HCT116 (cell line): ENCODE measurements around the gene PHACTR1. TPM values are rescaled to one million over a fixed set of nuclear protein-coding genes. Genes with fewer than 3 reads are reported as not detected.

ENCODE experiments used
- ATAC-seq: fragments of 200-7000 bp; cut with Tn5 transposase; 2 replicates; pipeline ENCODE4 v1.9.1; 2020; ENCODE audit warnings: mild to moderate bottlenecking, moderate library complexity
- BruUV-seq: library from RNA; stranded (reverse); fragments of 400-500 nt; replicated peaks from 2 replicates; lab custom pipeline; 2021; lab: Mats Ljungman, UMichigan
- CTCF ChIA-PET: fragments of 300-600 bp; sonication (Branson Sonifier 250); formaldehyde crosslinking; loops from one replicate; lab custom pipeline; 2021; ENCODE audit warnings: antibody characterized with exemption; lab: Charles Lee
- POLR2A ChIA-PET: fragments of 300-600, 350-600 bp; sonication (Branson Sonifier 250); formaldehyde crosslinking; loops from one replicate; lab custom pipeline; 2021; ENCODE audit warnings: antibody characterized with exemption; lab: Charles Lee
- RAD21 ChIA-PET, 2 experiments: fragments of 300-600 bp; sonication (Branson Sonifier 250); formaldehyde crosslinking; loops; one replicate each; lab custom pipeline; 2023; ENCODE audit warnings: low total read pairs in 2 of 2; ENCODE audit not compliant: uncharacterized antibody in 2 of 2, unreplicated experiment in 2 of 2, low non-redundant PET in 1 of 2; lab: Charles Lee
- DNase-seq: peaks from one replicate; pipeline ENCODE4 v3.0.0-alpha.2; 2010; ENCODE audit warnings: low read depth, low spot score
- H2AFZ ChIP-seq: fragments of 200-600 bp; shearing (Covaris generic), sonication (generic); 2 replicates; pipeline ENCODE4 v1.6.1; 2017; ENCODE audit warnings: low read depth, mixed run types, mixed read lengths, antibody characterized with exemption, low read length; ENCODE audit not compliant: poor library complexity, severe bottlenecking
- H3K27ac ChIP-seq: 2 replicates; pipeline ENCODE4 v1.5.1; 2012; ENCODE audit warnings: low read depth, low read length
- H3K27me3 ChIP-seq: fragments of 200-600 bp; sonication (generic); 2 replicates; pipeline ENCODE4 v1.6.1; 2016; ENCODE audit warnings: mixed run types, low read length, mixed read lengths; ENCODE audit not compliant: insufficient read depth
- H3K36me3 ChIP-seq, 2 experiments: fragments of 200-500 bp in 1 of 2; fragments of 200-600 bp in 1 of 2; sonication (Bioruptor generic) in 1 of 2; sonication (generic) in 1 of 2; 2 replicates each; pipeline versions ENCODE4 v1.5.1 to v1.6.1; 2014 to 2016; ENCODE audit warnings: low read length in 2 of 2, inconsistent platforms in 1 of 2, mixed read lengths in 1 of 2, mixed run types in 1 of 2; ENCODE audit not compliant: insufficient read depth in 2 of 2, control insufficient read depth in 1 of 2
- H3K4me1 ChIP-seq, 2 experiments: fragments of 200-600 bp in 1 of 2; sonication (generic) in 1 of 2; 2 replicates each; pipeline versions ENCODE4 v1.5.1 to v1.6.1; 2012 to 2017; ENCODE audit warnings: low read length in 2 of 2, inconsistent platforms in 1 of 2, mild to moderate bottlenecking in 1 of 2, mixed read lengths in 1 of 2, mixed run types in 1 of 2, moderate library complexity in 1 of 2; ENCODE audit not compliant: insufficient read depth in 2 of 2, control insufficient read depth in 1 of 2
- H3K4me2 ChIP-seq: fragments of 200-600 bp; sonication (generic); 2 replicates; pipeline ENCODE4 v1.6.1; 2017; ENCODE audit warnings: mixed run types, low read length, mixed read lengths
- H3K4me3 ChIP-seq, 2 experiments: fragments of 200-600 bp in 1 of 2; sonication (generic) in 1 of 2; replicated peaks in 1 of 2; 2 replicates each; pipeline ENCODE4 v1.5.1; 2011 to 2016; ENCODE audit warnings: low read length in 2 of 2, control low read depth in 1 of 2, low read depth in 1 of 2, mild to moderate bottlenecking in 1 of 2, mixed read lengths in 1 of 2, mixed run types in 1 of 2
- H3K79me2 ChIP-seq: fragments of 200-600 bp; sonication (generic); 2 replicates; pipeline ENCODE4 v1.6.1; 2017; ENCODE audit warnings: mild to moderate bottlenecking, mixed run types, low read length, moderate library complexity, mixed read lengths; ENCODE audit not compliant: insufficient read depth
- H3K9ac ChIP-seq: fragments of 200-600 bp; sonication (generic); 2 replicates; pipeline ENCODE4 v1.6.1; 2016; ENCODE audit warnings: low read length, mixed read lengths
- H3K9me2 ChIP-seq: fragments of 200-600 bp; sonication (generic), shearing (Covaris generic); 2 replicates; pipeline ENCODE4 v1.6.1; 2017; ENCODE audit warnings: mixed run types, mild to moderate bottlenecking, moderate library complexity; ENCODE audit not compliant: insufficient read depth
- H3K9me3 ChIP-seq, 2 experiments: fragments of 200-500 bp in 1 of 2; fragments of 200-600 bp in 1 of 2; sonication (Bioruptor generic) in 1 of 2; sonication (generic) in 1 of 2; 2 replicates each; pipeline ENCODE4 v1.6.1; 2014 to 2017; ENCODE audit warnings: low read length in 2 of 2, mixed read lengths in 2 of 2, inconsistent platforms in 1 of 2, low read depth in 1 of 2, mild to moderate bottlenecking in 1 of 2, mixed run types in 1 of 2, moderate library complexity in 1 of 2; ENCODE audit not compliant: control insufficient read depth in 1 of 2, insufficient read depth in 1 of 2
- H4K20me1 ChIP-seq: fragments of 200-600 bp; sonication (generic), shearing (Covaris generic); 2 replicates; pipeline ENCODE4 v1.6.1; 2017; ENCODE audit warnings: mixed run types, mild to moderate bottlenecking, moderate library complexity; ENCODE audit not compliant: insufficient read depth
- CTCF ChIP-seq, 3 experiments: fragments of 200-600 bp in 1 of 3; sonication (generic) in 1 of 3; IDR thresholded peaks in 2 of 3; conservative IDR thresholded peaks in 1 of 3; 2 replicates each; pipeline ENCODE4 v1.5.1; 2012 to 2017; ENCODE audit warnings: low read depth in 2 of 3, low read length in 2 of 3, antibody characterized with exemption in 1 of 3, borderline replicate concordance in 1 of 3, control low read depth in 1 of 3, mild to moderate bottlenecking in 1 of 3, mixed read lengths in 1 of 3, mixed run types in 1 of 3, moderate library complexity in 1 of 3; ENCODE audit not compliant: insufficient read depth in 1 of 3
- EZH2 ChIP-seq: fragments of 200-600 bp; sonication (generic); IDR thresholded peaks from 2 replicates; pipeline ENCODE4 v1.6.1; 2017; ENCODE audit warnings: antibody characterized with exemption, mixed run types
- FOSL1 ChIP-seq: IDR thresholded peaks from 2 replicates; pipeline ENCODE4 v1.6.1; 2012; ENCODE audit warnings: low read depth
- SIN3A ChIP-seq: IDR thresholded peaks from 2 replicates; pipeline ENCODE4 v1.6.1; 2012; ENCODE audit warnings: low read depth
- SP1 ChIP-seq: IDR thresholded peaks from 2 replicates; pipeline ENCODE4 v1.6.1; 2012; ENCODE audit warnings: low read depth
- SRF ChIP-seq: IDR thresholded peaks from 2 replicates; pipeline ENCODE4 v1.6.1; 2012; ENCODE audit warnings: low read depth
- TCF7L2 ChIP-seq: IDR thresholded peaks from 2 replicates; pipeline ENCODE4 v1.7.0; 2011; ENCODE audit warnings: borderline replicate concordance, inconsistent platforms; ENCODE audit not compliant: insufficient read depth, insufficient read length; ENCODE audit errors: extremely low read depth
- ZFX ChIP-seq: fragments of 450-650 bp; IDR thresholded peaks from 2 replicates; pipeline ENCODE4 v1.6.1; 2017
- intact Hi-C: fragments of 100-400 bp; cut with micrococcal nuclease; formaldehyde crosslinking; loops from 2 replicates; pipeline ENCODE4 v1.10.0; 2022
- total RNA-seq: library from RNA; stranded (reverse); gene quantifications from one replicate; pipeline ENCODE4 v1.2.1, GENCODE V29; 2021; ENCODE audit not compliant: unreplicated experiment
- TF ChIP-seq, protein P1 (sequence below): IDR thresholded peaks from 2 replicates; pipeline ENCODE4 v1.6.1; 2012
- TF ChIP-seq, protein P2 (sequence below): IDR thresholded peaks from 2 replicates; pipeline ENCODE4 v1.6.1; 2012

The PHACTR1 gene
- total RNA-seq, 1 experiment from 2014 or later, result 0.17 TPM

DNA sequence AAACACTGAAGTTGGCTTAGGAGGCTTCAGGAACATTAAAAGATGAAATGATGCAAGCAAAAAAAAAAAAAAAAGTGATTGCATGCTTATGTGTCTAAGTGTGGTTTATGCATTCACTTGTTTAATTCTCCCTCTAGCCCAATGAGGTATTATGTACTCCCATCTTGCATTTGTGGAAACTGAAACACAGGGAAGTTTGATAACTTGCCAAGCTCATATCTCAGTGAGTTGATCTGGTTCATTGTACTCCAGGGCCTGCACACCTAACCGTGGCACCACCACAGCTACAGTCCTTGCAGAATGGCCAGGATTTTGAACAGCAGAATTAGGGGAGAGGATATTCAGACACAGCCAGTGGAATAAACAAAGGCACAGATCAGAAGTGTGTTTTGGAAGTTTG lies 360.6 kb downstream of the PHACTR1 start:
- no TSS peak for BruUV-seq
- Histone ChIP-seq H3K36me3 (no peaks in the 10 kb centered on the region), H3K9ac (no peak overlapping the region), H3K9me2 (no peaks in the 10 kb centered on the region), H3K79me2 (no peaks in the 10 kb centered on the region), H3K4me3 (no peak overlapping the region), H3K4me2 (no peak overlapping the region), H3K9me3 (no peaks in the 10 kb centered on the region), H3K4me1 (no peaks in the 10 kb centered on the region), H3K27ac (no peak overlapping the region), H2AFZ (no peak overlapping the region), H3K27me3 (peaks cover 48% of the 10 kb centered on the region), H4K20me1 (no peaks in the 10 kb centered on the region)
- TF ChIP-seq, protein P1, sequence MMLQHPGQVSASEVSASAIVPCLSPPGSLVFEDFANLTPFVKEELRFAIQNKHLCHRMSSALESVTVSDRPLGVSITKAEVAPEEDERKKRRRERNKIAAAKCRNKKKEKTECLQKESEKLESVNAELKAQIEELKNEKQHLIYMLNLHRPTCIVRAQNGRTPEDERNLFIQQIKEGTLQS, result no peak
- no peak for DNase-seq
- no peak for ATAC-seq
- ChIA-PET RAD21 (no interaction called here), POLR2A (no interaction called here), CTCF (no interaction called here)
- intact Hi-C loops, result no loop called here

DNA sequence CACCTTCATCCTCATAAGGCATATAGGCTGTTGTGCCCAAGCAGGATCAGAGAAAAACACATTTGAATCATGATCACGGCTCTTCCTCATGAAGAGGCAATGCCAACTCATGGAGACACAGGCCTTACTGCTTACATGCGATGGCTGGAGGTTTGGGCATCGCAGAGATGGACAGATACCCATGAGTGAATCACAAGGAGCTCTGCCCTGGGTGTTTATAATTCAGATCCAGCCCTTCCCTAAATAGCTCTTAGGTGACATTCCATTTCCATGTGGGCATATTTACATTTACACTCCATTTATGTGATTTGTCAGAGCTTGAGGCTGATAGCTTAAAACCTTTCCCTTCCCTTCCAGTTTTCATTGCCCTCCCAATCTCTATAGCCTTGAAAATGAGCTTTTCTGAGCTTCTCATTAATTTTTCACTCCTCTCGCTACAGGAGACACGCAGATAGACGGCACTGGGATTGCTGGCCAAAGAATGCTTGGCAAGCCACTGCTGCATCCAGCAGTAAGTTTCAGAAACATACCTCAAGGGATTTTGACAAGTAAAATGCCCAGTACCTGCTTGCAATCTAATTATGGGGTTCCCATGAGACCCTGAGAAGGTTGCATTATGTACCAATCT lies 362.6 kb downstream of the PHACTR1 start:
- ChIA-PET CTCF (no interaction called here), POLR2A (no interaction called here)

More for the DNA sequence above, 362.6 kb downstream of the PHACTR1 start:
- no peak overlapping the region for H3K4me2 ChIP-seq
- TF ChIP-seq ZFX, result no peak
- no peak for TF ChIP-seq SRF
- TF ChIP-seq SP1, result no peak
- no peak for TF ChIP-seq SIN3A
- no peak for TF ChIP-seq TCF7L2
- TF ChIP-seq, protein P2, sequence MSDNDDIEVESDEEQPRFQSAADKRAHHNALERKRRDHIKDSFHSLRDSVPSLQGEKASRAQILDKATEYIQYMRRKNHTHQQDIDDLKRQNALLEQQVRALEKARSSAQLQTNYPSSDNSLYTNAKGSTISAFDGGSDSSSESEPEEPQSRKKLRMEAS, result no peak
- no peak for TF ChIP-seq CTCF (IDR thresholded peaks at IDR 0.05 in 2 of 3, conservative IDR thresholded peaks at IDR 0.05 in 1 of 3; ENCODE audit: borderline replicate concordance in 1 of 3, insufficient read depth in 1 of 3, low read depth in 2 of 3, low read length in 2 of 3)
- TF ChIP-seq FOSL1, result no peak
- TF ChIP-seq, protein P1, result no peak
- TF ChIP-seq EZH2, result no peak
- TF ChIP-seq, all 23 proteins: peak for 0
- ATAC-seq (no peak), DNase-seq (no peak)
- no peaks in the 10 kb centered on the region for H4K20me1 ChIP-seq
- no TSS peak for BruUV-seq
- RAD21 ChIA-PET, result no interaction called here
- no peaks in the 10 kb centered on the region for H3K4me1 ChIP-seq
- H3K27ac ChIP-seq, result no peak overlapping the region
- no peak overlapping the region for H3K9ac ChIP-seq
- intact Hi-C loops, result no loop called here
- H3K36me3 ChIP-seq, result no peaks in the 10 kb centered on the region
- H3K79me2 ChIP-seq, result no peaks in the 10 kb centered on the region
- H3K4me3 ChIP-seq, result no peak overlapping the region
- no peaks in the 10 kb centered on the region for H3K9me3 ChIP-seq
- H2AFZ ChIP-seq, result no peak overlapping the region
- no peaks in the 10 kb centered on the region for H3K9me2 ChIP-seq
- H3K27me3 ChIP-seq, result peaks cover 40% of the 10 kb centered on the region
